Urothelium cell line (cell line): ENCODE results near the gene ABHD12.
"Not testable (repeated sequence)": the region's sequence is repeated elsewhere in the genome, so short reads cannot be mapped to it uniquely, and the experiment has no call there.

Experiments used
- DNase-seq: peaks from one replicate; pipeline ENCODE4 v3.0.0; 2011; ENCODE audit warnings: low spot score, mixed read lengths
- FAIRE-seq: peaks from 2 replicates; lab custom pipeline; 2011; peaks lifted over from hg19 to GRCh38; lab: Jason Lieb, UNC

ABHD12 gene

GRCh38 chr20:25269057-25269832 lies 121.4 kb downstream of the ABHD12 start:
- FAIRE-seq (no peak), DNase-seq (no peak)

- not testable (repeated sequence) for FAIRE-seq, DNase-seq
Observed at GRCh38 chr20:25260770-25261437, 129.7 kb downstream of the ABHD12 start.

GRCh38 chr20:25259788-25260254 lies 130.8 kb downstream of the ABHD12 start:
- no peak for FAIRE-seq
- no peak for DNase-seq

GRCh38 chr20:25259358-25259757 lies 131.3 kb downstream of the ABHD12 start:
- DNase-seq (no peak), FAIRE-seq (no peak)

- FAIRE-seq = no peak
- DNase-seq = no peak
Observed at GRCh38 chr20:25258828-25259227, 131.8 kb downstream of the ABHD12 start.

- FAIRE-seq (no peak), DNase-seq (no peak)
Observed at GRCh38 chr20:25258476-25258805, 132.2 kb downstream of the ABHD12 start.

GRCh38 chr20:25257756-25258475 lies 132.7 kb downstream of the ABHD12 start:
- FAIRE-seq = no peak
- DNase-seq = no peak

GRCh38 chr20:25257130-25257529 lies 133.5 kb downstream of the ABHD12 start:
- DNase-seq = no peak
- no peak for FAIRE-seq

- no peak for FAIRE-seq
Observed at GRCh38 chr20:25256226-25256859, 134.3 kb downstream of the ABHD12 start.

GRCh38 chr20:25254986-25255680 lies 135.5 kb downstream of the ABHD12 start:
- no peak for DNase-seq
- FAIRE-seq = no peak

More at GRCh38 chr20:25256226-25256859, 134.3 kb downstream of the ABHD12 start:
- no peak for DNase-seq

GRCh38 chr20:25254571-25254970 lies 136.1 kb downstream of the ABHD12 start:
- DNase-seq (no peak), FAIRE-seq (no peak)

GRCh38 chr20:25253606-25254275 lies 136.9 kb downstream of the ABHD12 start:
- DNase-seq (no peak), FAIRE-seq (no peak)

GRCh38 chr20:25252686-25253421 lies 137.8 kb downstream of the ABHD12 start:
- no peak for FAIRE-seq
- DNase-seq = no peak

GRCh38 chr20:25252230-25252651 lies 138.4 kb downstream of the ABHD12 start:
- FAIRE-seq = no peak
- no peak for DNase-seq

- DNase-seq = no peak
- no peak for FAIRE-seq
Observed at GRCh38 chr20:25251558-25251957, 139.1 kb downstream of the ABHD12 start.

GRCh38 chr20:25251019-25251418 lies 139.6 kb downstream of the ABHD12 start:
- DNase-seq (no peak), FAIRE-seq (no peak)

GRCh38 chr20:25250508-25250907 lies 140.1 kb downstream of the ABHD12 start:
- no peak for DNase-seq
- no peak for FAIRE-seq
